Measurements from ENCODE around the gene BLID. TPM values are rescaled to one million over a fixed set of nuclear protein-coding genes. Genes with fewer than 3 reads are reported as not detected.

Gene BLID
- total and polyA plus RNA-seq, 2 of the 4 experiments (the other 2 are of a cell fraction) = 0.24 to 30.8 TPM

DNA sequence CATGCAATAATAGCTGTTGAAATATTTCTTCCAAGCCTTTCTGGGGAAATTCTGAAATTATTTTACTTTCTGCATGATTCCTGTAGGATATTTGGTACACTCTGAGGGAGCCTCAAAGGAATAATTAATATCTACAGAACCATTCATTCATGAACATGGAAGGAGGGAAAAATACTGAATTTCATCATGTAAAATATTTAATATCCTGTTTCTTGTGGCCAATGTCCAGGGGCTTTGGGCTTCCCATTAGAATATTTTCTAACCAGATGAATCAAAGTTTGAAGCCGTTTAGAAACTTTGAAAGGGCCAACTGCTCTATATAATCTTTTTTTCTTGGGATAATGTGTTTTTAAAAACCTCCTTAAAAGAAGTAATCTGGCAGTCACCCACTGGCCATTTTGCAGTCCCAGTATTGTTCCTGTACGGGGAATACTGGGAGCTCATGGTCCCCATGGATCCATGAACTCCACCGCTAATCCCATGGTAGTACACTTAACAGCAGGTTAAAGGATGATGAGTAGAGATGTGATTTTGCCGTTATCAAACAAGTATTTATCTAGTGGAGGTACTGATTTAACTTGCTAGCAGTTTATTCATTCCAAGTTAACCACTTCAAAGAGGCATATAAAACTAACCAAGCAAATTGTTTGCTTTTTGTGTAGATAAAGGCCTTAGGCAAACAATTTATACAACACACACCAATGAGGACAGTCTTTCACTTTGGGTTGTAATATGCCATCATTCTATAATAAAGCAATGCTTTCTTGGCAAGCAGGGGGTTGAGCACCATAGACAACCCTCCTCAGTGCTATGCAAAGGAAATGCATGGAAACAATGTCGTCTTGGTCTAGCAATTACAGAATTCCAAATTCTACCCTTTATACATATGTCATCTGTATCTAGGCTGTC lies 34.5 kb upstream of the BLID start:
- Histone ChIP-seq H4K5ac (ENCODE audit: low read depth, low read length) (peak overlapping the region; percentile 57), H4K20me1 (ENCODE audit: insufficient read depth, low read length) (peaks cover 57% of the 10 kb centered on the region; the same call in 1 of the 2 replicates), H3K4me2 (ENCODE audit: low read depth, low read length) (peak overlapping the region; percentile 32; the same call in 1 of the 2 replicates), H3K4me1 (ENCODE audit: control insufficient read depth, insufficient read depth, low read length) (peaks cover 18% of the 10 kb centered on the region), H4K8ac (ENCODE audit: low read depth in 2 of 2, low read length in 2 of 2) (peak overlapping the region; percentile 29 to 77; a peak in 2 of 4 replicates), H2AFZ (replicated peaks; ENCODE audit: low read length, poor library complexity) (no peak overlapping the region), H3K56ac (ENCODE audit: extremely low read depth, insufficient read depth, low read length) (no peak overlapping the region), H3K4me3 (ENCODE audit: insufficient read depth, low read depth, low read length) (no peak overlapping the region), H3K9me3 (ENCODE audit: control insufficient read depth, insufficient read depth, low read length) (no peaks in the 10 kb centered on the region), H3K27me3 (ENCODE audit: control insufficient read depth, insufficient read depth, low read length) (no peaks in the 10 kb centered on the region), H2AK5ac (ENCODE audit: low read depth, low read length) (no peak overlapping the region), H3K4ac (ENCODE audit: low read depth, low read length) (peak overlapping the region; percentile 36; the same call in 1 of the 2 replicates), H3K14ac (replicated peaks; ENCODE audit: low read depth, low read length) (peak overlapping the region; percentile 60; the same call in 1 of the 2 replicates), H2BK15ac (ENCODE audit: low read depth, low read length) (no peak overlapping the region), H2AK9ac (replicated peaks; ENCODE audit: low read depth, low read length, poor library complexity) (no peak overlapping the region), H2BK20ac (ENCODE audit: low read depth, low read length) (peak overlapping the region; percentile 73), H3K9ac (ENCODE audit: low read depth, low read length) (peak overlapping the region; percentile 45; the same call in 1 of the 2 replicates), H2BK120ac (ENCODE audit: low read depth, low read length) (no peak overlapping the region), H3K18ac (ENCODE audit: low read depth, low read length) (peak overlapping the region; percentile 33), H3K36me3 (ENCODE audit: control insufficient read depth, insufficient read depth, low read length) (peaks cover 39% of the 10 kb centered on the region), H4K91ac (ENCODE audit: insufficient read depth, low read depth, low read length) (no peak overlapping the region), H3K27ac (ENCODE audit: insufficient read depth, low read length) (peak overlapping the region; percentile 82; the same call in 1 of the 2 replicates), H2BK5ac (ENCODE audit: low read depth, low read length, poor library complexity, severe bottlenecking) (peak overlapping the region; percentile 83), H3K9me1 (ENCODE audit: insufficient read depth, low read length) (peaks cover 12% of the 10 kb centered on the region), H3K79me1 (ENCODE audit: low read depth in 1 of 2, low read length in 2 of 2) (peaks cover 8 to 49% of the 10 kb centered on the region in 2 experiments; a peak in 3 of 4 replicates), H3K23ac (ENCODE audit: low read depth, low read length) (peak overlapping the region; percentile 82)
- dilution Hi-C loops (cut with HindIII; ENCODE audit: low sequenced_read_pairs, unreplicated experiment) = no loop called here
- WGBS, 2 experiments (ENCODE audit: extremely low coverage in 2 of 2, insufficient read length in 1 of 2) = no CpG with 5 or more reads among the region's 5 CpGs
- no TSS peak for BruUV-seq (replicated peaks)
- in situ Hi-C loops (cut with MboI; ENCODE audit: low sequenced_read_pairs) = no loop called here
- CTCF ChIA-PET = no interaction called here
- POLR2A ChIA-PET (ENCODE audit: unreplicated experiment) = interaction anchor here (0.5 kb wide), 1 partner anchor 24 kb away, joined by 3 read pairs; no protein-coding TSS in a partner anchor
- intact Hi-C loops (cut with micrococcal nuclease) = no loop called here
- no peak for DNase-seq
- peak; percentile 16 for ATAC-seq (ENCODE audit: low read depth)
- TF ChIP-seq RCOR1 (IDR thresholded peaks at IDR 0.05; ENCODE audit: insufficient replicate concordance, low read length) (no peak), FOS (IDR thresholded peaks at IDR 0.05; ENCODE audit: low read depth, low read length) (no peak), RAD21 (IDR thresholded peaks at IDR 0.05; ENCODE audit: low read length) (no peak), SMC3 (IDR thresholded peaks at IDR 0.05; ENCODE audit: low read depth, low read length) (no peak), BHLHE40 (IDR thresholded peaks at IDR 0.05; ENCODE audit: low read depth, low read length) (no peak), RFX5 (IDR thresholded peaks at IDR 0.05; ENCODE audit: low read depth, low read length) (no peak), CHD1 (IDR thresholded peaks at IDR 0.05; ENCODE audit: low read depth, low read length) (no peak), CEBPB (IDR thresholded peaks at IDR 0.05; ENCODE audit: low read depth, low read length) (no peak), MAZ (IDR thresholded peaks at IDR 0.05; ENCODE audit: borderline replicate concordance, low read depth, low read length) (no peak), MXI1 (IDR thresholded peaks at IDR 0.05; ENCODE audit: borderline replicate concordance, low read depth, low read length) (no peak), NFE2L2 (IDR thresholded peaks at IDR 0.05; ENCODE audit: low read depth, low read length) (no peak), POLR2A (IDR thresholded peaks at IDR 0.05; ENCODE audit: low read depth, low read length) (no peak), MAFK (IDR thresholded peaks at IDR 0.05; ENCODE audit: low read depth, low read length) (no peak)
- TF ChIP-seq, protein P1, sequence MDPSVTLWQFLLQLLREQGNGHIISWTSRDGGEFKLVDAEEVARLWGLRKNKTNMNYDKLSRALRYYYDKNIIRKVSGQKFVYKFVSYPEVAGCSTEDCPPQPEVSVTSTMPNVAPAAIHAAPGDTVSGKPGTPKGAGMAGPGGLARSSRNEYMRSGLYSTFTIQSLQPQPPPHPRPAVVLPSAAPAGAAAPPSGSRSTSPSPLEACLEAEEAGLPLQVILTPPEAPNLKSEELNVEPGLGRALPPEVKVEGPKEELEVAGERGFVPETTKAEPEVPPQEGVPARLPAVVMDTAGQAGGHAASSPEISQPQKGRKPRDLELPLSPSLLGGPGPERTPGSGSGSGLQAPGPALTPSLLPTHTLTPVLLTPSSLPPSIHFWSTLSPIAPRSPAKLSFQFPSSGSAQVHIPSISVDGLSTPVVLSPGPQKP (IDR thresholded peaks at IDR 0.05; ENCODE audit: borderline replicate concordance, low read depth, low read length) = no peak
- TF ChIP-seq, protein P2, sequence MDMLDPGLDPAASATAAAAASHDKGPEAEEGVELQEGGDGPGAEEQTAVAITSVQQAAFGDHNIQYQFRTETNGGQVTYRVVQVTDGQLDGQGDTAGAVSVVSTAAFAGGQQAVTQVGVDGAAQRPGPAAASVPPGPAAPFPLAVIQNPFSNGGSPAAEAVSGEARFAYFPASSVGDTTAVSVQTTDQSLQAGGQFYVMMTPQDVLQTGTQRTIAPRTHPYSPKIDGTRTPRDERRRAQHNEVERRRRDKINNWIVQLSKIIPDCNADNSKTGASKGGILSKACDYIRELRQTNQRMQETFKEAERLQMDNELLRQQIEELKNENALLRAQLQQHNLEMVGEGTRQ (IDR thresholded peaks at IDR 0.05; ENCODE audit: low read depth, low read length) = no peak
